GM21717 (cell line): ENCODE data around the gene KRTAP5-7.
A peak's percentile ranks its signal among the peaks of the same experiment; 100 is the strongest.
"Not testable (repeated sequence)": the region's sequence is repeated elsewhere in the genome, so short reads cannot be mapped to it uniquely, and the experiment has no call there.

Source experiments
- ATAC-seq: cut with Tn5 transposase; IDR thresholded peaks from one replicate; pipeline ENCODE4 v1.9.1; 2021; ENCODE audit warnings: mild to moderate bottlenecking, moderate library complexity; ENCODE audit not compliant: unreplicated experiment

KRTAP5-7 gene

DNA sequence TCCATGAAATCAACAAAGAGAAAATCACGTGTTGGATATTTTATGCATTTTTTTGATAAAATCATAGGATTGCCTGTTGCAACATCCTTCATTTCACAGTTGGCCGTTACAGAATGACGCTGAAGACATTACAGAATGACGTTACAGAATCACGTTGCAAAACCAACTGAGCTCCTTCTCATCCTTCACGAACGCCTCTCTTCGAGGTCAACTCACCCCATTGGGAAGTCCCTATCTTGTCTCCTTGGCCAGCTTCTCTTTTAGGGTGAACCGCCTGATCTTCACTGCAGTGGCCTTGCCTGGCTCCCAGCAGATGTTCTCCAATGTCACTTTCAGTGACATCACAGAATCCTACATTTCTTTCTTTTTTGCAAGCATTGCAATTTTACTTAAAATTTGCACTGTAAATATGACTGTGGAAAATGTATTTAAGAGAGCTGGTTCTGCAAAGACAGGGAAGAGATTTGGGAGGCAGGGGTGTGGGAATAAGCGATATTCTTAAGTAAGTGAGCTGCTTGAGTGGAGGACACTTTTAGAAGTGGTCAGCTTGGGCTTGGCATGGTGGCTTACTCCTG is 5.1 kb downstream of the KRTAP5-7 start:
- no peak for ATAC-seq

DNA sequence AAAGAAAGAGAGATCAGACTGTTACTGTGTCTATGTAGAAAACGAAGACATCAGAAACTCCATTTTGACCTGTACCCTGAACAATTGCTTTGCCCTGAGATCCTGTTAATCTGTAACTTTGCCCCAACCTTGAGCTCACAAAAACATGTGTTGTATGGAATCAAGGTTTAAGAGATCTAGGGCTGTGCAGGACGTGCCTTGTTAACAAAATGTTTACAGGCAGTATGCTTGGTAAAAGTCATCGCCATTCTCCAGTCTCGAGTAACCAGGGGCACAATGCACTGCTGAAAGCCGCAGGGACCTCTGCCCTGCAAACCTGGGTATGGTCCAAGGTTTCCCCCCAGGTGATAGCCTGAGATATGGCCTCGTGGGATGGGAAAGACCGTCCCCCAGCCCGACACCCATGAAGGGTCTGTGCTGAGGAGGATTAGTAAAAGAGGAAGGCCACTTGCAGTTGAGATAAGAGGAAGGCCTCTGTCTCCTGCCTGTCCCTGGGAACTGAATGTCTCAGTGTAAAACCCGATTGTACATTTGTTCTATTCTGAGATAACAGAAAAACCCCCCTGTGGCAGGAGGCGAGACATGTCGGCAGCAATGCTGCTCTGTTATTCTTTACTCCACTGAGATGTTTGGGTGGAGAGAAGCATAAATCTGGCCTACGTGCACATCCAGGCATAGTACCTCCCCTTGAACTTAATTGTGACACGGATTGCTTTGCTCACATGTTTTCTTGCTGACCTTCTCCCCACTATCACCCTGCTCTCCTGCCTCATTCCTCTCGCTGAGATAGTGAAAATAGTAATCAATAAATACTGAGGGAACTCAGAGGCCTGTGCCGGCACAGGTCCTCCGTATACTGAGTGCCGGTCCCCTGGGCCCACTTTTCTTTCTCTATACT is 7.9 kb downstream of the KRTAP5-7 start:
- not testable (repeated sequence) for ATAC-seq

DNA sequence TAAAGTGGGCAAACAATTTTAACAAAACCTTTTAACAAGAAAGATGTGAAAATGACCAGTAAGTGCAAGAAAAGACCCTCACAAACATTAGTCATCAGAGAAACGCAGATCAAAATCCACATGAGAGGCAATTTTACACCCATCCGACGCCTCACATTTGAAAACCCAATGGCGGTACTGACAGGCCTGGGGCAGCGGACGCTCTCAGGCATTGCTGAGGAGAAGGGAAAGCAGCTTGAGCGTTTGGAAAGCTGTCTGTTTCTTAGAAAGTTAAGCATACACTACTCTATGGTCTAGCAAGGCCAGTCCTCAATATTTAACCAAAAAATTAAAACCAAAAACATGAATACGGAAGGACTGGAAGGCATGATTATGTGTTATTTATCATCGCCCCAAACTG is 8.8 kb downstream of the KRTAP5-7 start:
- no peak for ATAC-seq

DNA sequence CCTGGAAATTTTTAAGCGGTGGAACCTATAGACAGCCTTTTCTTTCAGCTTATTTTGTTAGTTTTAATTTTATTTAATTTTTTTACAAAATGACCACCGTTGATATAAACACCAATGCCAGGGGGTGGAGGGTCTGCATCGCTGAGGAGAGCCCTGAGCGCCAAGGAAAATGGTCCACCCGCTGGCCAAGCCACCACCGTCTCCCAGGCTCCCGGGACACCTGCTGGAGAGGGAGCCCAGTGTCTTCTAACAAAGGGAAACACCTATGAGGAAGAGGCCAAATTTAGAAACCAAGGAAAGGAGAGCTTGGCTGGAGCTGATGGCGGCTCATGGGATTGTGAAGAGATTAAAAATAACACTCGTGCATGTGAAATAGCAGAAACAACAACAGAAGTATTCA is 10.5 kb downstream of the KRTAP5-7 start:
- ATAC-seq, result no peak

- not testable (repeated sequence) for ATAC-seq
These were observed 11.1 kb downstream of the KRTAP5-7 start, which contains the start of gene KRTAP5-8 for GRCh38 chr11:71537977-71538665. KRTAP5-8 (plus strand) TSS chr11:71538025; CDS start chr11:71538056, 31 bp downstream.

DNA sequence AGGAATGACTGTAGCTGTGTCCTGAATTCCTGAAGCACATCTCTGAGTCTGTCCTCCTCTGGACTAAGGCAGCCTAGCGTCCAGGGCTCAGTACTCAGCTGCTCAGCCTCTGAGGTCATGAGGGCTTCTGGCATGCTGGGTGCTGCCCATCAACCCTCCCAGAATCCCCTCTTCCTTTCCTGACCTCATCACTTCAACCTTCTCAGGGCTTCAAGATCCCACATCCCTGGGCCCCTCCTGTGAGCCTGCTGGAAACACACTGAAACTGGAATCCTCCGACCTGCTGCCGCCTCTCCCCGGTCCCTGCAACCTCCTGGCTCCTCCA is 11.6 kb downstream of the KRTAP5-7 start:
- ATAC-seq, result no peak

- no peak for ATAC-seq
These were observed 11.9 kb downstream of the KRTAP5-7 start for GRCh38 chr11:71539017-71539416.

GRCh38 chr11:71539971-71540370 is 12.9 kb downstream of the KRTAP5-7 start:
- not testable (repeated sequence) for ATAC-seq

GRCh38 chr11:71540521-71541304 is 13.6 kb downstream of the KRTAP5-7 start:
- ATAC-seq, result peak; percentile 65

GRCh38 chr11:71542382-71542781 is 15.3 kb downstream of the KRTAP5-7 start:
- ATAC-seq, result no peak

GRCh38 chr11:71542879-71543777 is 16.1 kb downstream of the KRTAP5-7 start:
- ATAC-seq, result no peak

- no peak for ATAC-seq
These were observed 16.8 kb downstream of the KRTAP5-7 start for GRCh38 chr11:71543866-71544265.

- ATAC-seq, result no peak
These were observed 17.6 kb downstream of the KRTAP5-7 start for GRCh38 chr11:71544525-71545214.

DNA sequence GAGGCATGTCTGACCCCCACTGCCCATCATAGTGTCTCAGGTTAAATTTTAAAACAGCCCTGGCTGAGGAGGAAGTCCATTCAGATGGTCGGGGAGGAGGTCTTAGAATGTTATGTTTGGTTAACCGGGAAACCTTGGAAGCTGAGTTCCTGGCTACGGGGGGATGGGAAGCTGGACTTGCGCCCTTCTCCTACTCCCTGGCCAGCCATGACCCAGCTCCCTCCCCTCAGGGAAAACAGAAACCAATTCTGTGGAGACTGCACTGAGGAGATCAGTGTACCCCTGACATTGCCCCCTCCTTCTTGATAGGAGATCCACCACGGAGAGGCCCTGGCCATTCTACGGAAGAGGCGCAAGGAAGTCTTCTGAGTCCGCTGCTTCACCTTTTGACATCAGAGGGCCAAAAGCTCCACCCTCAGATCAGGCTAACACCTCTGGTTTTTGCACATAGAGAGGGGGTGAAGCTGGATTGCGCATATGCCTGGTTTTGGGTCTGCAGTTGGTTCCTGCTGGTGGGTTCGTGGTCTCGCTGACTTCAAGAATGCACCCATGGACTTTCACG is 18.4 kb downstream of the KRTAP5-7 start:
- no peak for ATAC-seq

DNA sequence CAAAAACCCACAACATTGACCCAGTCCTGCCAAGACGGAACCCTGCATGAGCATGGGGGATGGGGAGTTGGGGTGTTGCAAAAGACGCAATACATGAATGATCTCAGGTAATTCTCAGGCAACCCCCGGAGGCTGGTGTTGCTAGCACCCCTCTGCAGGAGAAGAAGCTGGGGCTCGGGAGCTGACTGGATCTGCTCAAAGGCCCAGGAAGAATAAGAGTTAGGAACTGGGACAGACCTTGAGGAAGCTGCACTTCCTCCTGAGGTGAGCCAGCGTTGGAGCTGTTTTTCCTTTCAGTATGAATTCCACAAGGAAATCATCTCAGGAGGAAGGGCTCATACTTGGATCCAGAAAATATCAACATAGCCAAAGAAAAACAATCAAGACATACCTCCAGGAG is 21.1 kb downstream of the KRTAP5-7 start, which contains the start of gene KRTAP5-9:
Gene KRTAP5-9 (plus strand): TSS at position 301 of the 400 bp plus-strand sequence. CDS start 238 bp downstream, outside the sequence.
- no peak for ATAC-seq

GRCh38 chr11:71548716-71549151 is 21.7 kb downstream of the KRTAP5-7 start:
- no peak for ATAC-seq

- ATAC-seq, result no peak
These were observed 24.6 kb downstream of the KRTAP5-7 start for GRCh38 chr11:71551711-71552110.

DNA sequence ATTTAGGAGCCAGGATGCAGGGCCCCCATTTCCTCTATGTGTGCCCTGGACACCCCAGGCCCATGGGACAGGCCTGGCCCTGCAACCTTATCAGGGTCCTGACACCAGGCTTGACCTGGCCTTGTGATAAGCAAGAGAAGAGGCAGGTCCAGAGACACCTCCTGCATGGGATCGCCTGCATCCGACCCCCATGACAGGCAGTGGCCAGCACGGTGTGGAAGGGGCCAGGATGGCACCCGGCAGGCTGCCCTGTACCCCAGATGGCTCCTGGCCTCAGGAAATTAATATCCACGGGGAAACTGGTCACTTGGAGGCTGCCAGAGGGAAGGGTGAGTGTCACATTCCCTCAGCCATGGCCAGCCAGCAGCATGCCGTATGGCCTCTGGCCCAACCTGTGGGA is 27.9 kb downstream of the KRTAP5-7 start:
- no peak for ATAC-seq

- no peak for ATAC-seq
These were observed 28.4 kb downstream of the KRTAP5-7 start for GRCh38 chr11:71555508-71555907.
